Stimulated activated naive CD8-positive, alpha-beta T cell treated with anti-CD3 and anti-CD28 coated beads, Interleukin-15, Interleukin-2, amounts not matched to agents 100 ng/mL and 50 ng/mL, for 24 hours (primary cell): ENCODE data around the gene SSTR5.

Experiments
- H3K27ac Mint-ChIP-seq: one replicate; pipeline ENCODE4 v1.8.0; 2021; ENCODE audit warnings: mild to moderate bottlenecking, mixed read lengths
- H3K27me3 Mint-ChIP-seq: one replicate; pipeline ENCODE4 v1.8.0; 2021; ENCODE audit warnings: mixed read lengths
- H3K36me3 Mint-ChIP-seq: one replicate; pipeline ENCODE4 v1.8.0; 2021; ENCODE audit warnings: low read depth, mixed read lengths
- H3K4me1 Mint-ChIP-seq: one replicate; pipeline ENCODE4 v1.8.0; 2021; ENCODE audit warnings: low read depth, mixed read lengths
- H3K4me3 Mint-ChIP-seq: one replicate; pipeline ENCODE4 v1.8.0; 2021; ENCODE audit warnings: mild to moderate bottlenecking, mixed read lengths
- H3K9me3 Mint-ChIP-seq: one replicate; pipeline ENCODE4 v1.8.0; 2021; ENCODE audit warnings: mixed read lengths

SSTR5 gene

DNA sequence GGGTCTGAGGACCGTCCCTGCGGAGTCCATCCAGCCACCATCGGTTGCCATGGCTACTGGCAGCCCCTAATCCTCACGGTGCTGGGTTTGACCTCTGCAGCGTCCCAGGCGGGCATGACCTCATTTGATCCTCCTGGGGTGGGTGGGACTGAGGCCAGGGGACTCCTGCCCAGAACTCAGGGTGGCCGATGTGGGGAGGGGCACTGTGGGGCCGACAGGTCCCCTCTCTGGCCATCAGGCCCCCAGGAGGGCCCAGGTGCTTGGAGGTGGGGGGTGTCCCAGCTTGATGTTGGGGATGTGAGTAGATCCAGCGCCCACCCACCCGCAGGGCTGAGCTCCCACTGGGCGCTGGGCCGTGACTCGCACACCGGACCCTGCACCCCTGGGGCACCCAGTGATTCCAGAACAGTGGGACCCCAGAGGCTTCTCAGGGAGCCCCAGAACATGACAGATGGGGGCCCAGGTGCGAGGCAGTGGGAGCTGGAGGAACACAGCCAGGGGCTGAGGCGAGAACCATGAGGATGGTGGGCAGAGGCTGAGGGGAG is 1.6 kb upstream of the SSTR5 start:
- H3K27me3 Mint-ChIP-seq, result peaks cover 10% of the 10 kb centered on the region
- no peak overlapping the region for H3K27ac Mint-ChIP-seq
- peaks cover 5% of the 10 kb centered on the region for H3K4me1 Mint-ChIP-seq
- peaks cover 5% of the 10 kb centered on the region for H3K36me3 Mint-ChIP-seq
- H3K4me3 Mint-ChIP-seq, result no peak overlapping the region
- peaks cover 3% of the 10 kb centered on the region for H3K9me3 Mint-ChIP-seq

GRCh38 chr16:1071561-1072225 is 854 bp upstream of the SSTR5 start:
- H3K9me3 Mint-ChIP-seq, result peaks cover 3% of the 10 kb centered on the region
- H3K4me3 Mint-ChIP-seq, result no peak overlapping the region
- H3K27ac Mint-ChIP-seq, result no peak overlapping the region
- H3K27me3 Mint-ChIP-seq, result peaks cover 14% of the 10 kb centered on the region
- peaks cover 5% of the 10 kb centered on the region for H3K36me3 Mint-ChIP-seq
- peaks cover 5% of the 10 kb centered on the region for H3K4me1 Mint-ChIP-seq

DNA sequence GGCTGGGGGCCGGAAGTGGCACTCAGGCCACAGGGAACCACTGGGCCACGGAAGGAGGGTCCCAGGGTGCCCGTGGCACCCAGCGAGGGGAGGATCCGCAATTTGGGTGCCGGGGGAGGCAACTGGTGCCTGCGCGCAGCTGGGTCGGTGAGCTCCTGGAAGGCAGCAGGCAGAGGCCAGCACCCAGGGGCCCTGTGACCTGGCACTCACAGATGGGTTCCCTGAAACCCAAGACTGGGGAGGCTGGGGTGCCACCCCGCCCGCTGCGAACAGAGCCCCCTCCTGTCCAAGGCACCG is 663 bp downstream of the SSTR5 start:
- no peaks in the 10 kb centered on the region for H3K4me1 Mint-ChIP-seq
- no peaks in the 10 kb centered on the region for H3K36me3 Mint-ChIP-seq
- H3K9me3 Mint-ChIP-seq, result no peaks in the 10 kb centered on the region
- no peak overlapping the region for H3K27ac Mint-ChIP-seq
- no peak overlapping the region for H3K4me3 Mint-ChIP-seq
- H3K27me3 Mint-ChIP-seq, result peaks cover 6% of the 10 kb centered on the region

DNA sequence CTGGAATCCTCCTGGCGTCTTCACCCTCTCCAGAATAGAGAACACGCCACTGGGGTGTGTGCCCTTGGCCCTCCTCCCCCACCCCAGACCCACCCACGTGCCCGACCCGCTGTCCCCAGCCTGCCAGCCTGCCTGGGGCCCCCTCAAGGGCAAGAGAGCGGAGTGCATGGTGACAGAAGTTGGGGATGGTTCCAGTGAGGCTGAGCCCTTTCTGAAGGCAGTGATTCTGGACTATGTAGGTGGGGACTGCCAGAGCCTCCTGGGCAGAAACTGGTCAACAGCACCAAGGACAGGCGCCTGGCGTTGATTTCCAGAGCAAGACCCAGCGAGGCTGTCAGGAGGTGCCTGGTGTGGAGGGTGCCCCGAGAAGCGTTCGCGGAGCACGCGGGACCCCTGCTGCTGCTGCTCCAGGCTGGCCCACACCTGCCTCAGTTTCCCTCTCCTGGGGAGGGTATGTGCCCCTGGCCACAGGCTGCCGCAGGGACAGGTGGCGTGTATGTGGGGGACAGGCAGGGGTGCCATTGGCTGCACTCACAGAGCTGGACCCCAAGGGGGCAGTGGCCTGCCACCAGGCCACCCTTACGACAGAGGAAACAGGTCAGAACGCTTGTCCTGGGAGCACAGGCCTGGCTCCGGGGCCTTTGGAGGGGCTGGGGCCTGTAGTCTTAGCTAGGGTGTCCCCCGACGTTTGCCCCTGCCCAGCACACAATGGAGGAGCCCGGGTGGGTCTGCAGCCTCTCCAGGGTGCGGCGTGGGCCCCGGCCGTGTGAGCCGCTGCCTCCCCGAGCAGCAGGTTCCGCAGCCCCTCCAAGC is 1.2 kb downstream of the SSTR5 start:
- H3K9me3 Mint-ChIP-seq, result no peaks in the 10 kb centered on the region
- no peak overlapping the region for H3K27ac Mint-ChIP-seq
- H3K36me3 Mint-ChIP-seq, result no peaks in the 10 kb centered on the region
- no peak overlapping the region for H3K4me3 Mint-ChIP-seq
- no peaks in the 10 kb centered on the region for H3K4me1 Mint-ChIP-seq
- peaks cover 6% of the 10 kb centered on the region for H3K27me3 Mint-ChIP-seq

- Mint-ChIP-seq H3K4me1 (no peaks in the 10 kb centered on the region), H3K27ac (no peak overlapping the region), H3K27me3 (peaks cover 6% of the 10 kb centered on the region), H3K4me3 (no peak overlapping the region), H3K36me3 (no peaks in the 10 kb centered on the region), H3K9me3 (no peaks in the 10 kb centered on the region)
These were observed 1.8 kb downstream of the SSTR5 start for GRCh38 chr16:1074379-1074649.

DNA sequence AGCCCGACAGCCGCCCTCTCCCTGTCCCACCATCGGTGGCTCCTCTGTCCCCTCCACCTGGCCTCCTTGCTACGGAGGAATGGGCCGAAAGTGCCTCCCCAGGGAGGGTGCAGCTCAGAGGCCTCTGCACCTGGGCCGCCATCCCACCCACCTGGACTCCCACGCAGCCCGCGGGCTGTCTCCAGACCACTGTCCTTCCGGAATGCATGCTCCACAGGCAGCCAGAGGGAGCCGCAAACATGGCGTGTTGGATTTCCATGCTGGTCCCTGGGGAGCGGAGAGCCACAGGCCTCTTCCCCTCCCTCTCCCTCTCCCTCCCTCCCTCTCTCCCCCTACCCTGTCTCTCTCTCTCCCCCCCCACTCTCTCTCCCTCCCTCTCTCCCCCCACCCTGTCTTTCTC is 3.0 kb downstream of the SSTR5 start:
- H3K27me3 Mint-ChIP-seq, result peaks cover 6% of the 10 kb centered on the region

DNA sequence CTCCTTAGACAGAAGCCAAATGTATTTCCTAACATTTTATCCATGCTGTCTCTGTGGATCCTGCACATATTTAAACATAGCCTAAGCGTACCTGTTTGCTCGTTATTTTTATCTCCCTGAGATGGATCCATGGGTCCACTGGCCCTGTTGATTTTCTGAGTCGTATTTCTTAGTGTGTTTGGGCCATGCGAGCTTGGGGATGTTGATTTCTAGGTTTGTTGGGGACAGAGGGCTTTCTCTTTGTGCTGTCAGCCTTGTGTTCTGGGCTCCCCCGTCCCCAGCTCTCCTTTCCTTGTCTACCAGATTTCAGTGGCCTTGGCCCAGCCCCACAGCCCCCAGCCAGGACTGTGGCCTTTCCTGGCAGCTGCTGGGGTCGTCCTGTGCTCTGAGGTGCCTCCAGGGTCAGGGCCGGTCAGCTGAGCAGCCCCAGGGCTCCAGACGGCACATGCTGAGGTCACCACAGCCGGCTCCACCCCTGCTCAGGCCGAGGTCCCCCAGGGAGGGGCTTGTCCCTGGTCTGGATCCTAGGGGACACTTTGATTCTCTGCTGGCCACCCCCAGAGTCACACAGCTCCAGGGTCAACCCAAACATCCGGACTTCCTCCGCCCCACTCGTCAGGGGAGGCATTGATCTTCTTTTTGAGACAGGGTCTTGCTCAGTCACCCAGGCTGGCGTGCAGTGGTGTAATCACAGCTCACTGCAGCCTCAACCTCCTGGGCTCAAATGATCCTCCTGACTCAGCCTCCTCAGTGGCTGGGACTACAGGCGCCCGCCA is 4.4 kb downstream of the SSTR5 start:
- Mint-ChIP-seq H3K4me3 (no peak overlapping the region), H3K27ac (no peak overlapping the region), H3K9me3 (no peaks in the 10 kb centered on the region), H3K4me1 (no peaks in the 10 kb centered on the region), H3K36me3 (no peaks in the 10 kb centered on the region), H3K27me3 (peaks cover 9% of the 10 kb centered on the region)

More for the DNA sequence above, 3.0 kb downstream of the SSTR5 start:
- H3K27ac Mint-ChIP-seq, result no peak overlapping the region
- no peak overlapping the region for H3K4me3 Mint-ChIP-seq
- H3K4me1 Mint-ChIP-seq, result no peaks in the 10 kb centered on the region
- no peaks in the 10 kb centered on the region for H3K9me3 Mint-ChIP-seq
- H3K36me3 Mint-ChIP-seq, result no peaks in the 10 kb centered on the region

DNA sequence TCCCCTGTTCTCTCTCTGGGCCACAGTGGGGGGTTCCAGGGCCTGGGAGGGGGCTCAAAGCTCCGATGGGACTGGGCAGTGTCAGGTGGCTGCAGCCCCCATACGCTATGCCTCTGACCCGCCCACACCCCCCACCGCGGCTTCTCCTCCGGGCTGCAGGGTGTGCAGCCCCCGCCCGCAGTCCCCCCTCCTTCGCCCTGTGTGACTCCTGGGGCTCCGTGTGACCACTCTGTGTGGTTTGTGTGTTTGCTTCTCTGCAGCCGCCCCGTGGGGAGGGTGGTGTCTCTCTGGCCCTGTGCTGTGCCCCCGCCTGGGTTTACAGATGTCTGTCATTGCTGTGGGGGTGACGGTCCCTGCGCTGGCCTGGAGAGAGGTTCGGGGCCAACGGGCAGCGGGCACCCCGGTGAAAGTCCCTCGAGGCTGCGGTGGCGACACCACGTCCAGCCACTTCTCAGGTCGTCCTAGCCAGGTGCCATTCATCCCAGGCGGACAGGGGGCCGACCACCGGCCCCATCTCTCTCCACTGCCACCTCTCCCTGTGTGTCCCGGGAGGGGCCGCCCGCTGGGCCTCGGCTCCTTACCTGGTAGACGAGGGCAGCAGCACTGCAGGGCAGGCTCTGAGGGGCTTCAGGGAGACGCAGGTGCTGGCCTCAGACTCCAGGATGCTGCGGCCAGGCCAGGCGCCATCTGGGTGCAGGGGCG is 5.5 kb downstream of the SSTR5 start:
- Mint-ChIP-seq H3K9me3 (no peaks in the 10 kb centered on the region), H3K36me3 (no peaks in the 10 kb centered on the region), H3K4me3 (no peak overlapping the region), H3K4me1 (no peaks in the 10 kb centered on the region), H3K27me3 (peaks cover 17% of the 10 kb centered on the region), H3K27ac (no peak overlapping the region)

DNA sequence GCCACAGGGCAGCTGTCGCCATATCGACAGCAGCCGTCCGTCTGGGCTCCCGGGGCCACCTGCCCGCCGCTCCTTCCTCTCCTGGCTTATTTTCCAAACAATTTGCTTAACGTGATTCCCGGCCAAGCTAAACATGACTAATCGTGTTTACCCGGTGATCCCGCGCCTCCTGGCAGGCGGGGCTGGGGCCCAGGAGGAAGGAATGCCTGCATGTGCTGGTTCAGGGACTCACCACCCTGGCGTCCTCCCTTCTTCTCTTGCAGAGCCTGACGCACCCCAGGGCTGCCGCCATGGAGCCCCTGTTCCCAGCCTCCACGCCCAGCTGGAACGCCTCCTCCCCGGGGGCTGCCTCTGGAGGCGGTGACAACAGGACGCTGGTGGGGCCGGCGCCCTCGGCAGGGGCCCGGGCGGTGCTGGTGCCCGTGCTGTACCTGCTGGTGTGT is 6.1 kb downstream of the SSTR5 start:
- no peaks in the 10 kb centered on the region for H3K9me3 Mint-ChIP-seq
- no peaks in the 10 kb centered on the region for H3K4me1 Mint-ChIP-seq
- no peak overlapping the region for H3K4me3 Mint-ChIP-seq
- no peaks in the 10 kb centered on the region for H3K36me3 Mint-ChIP-seq
- peaks cover 17% of the 10 kb centered on the region for H3K27me3 Mint-ChIP-seq
- no peak overlapping the region for H3K27ac Mint-ChIP-seq

DNA sequence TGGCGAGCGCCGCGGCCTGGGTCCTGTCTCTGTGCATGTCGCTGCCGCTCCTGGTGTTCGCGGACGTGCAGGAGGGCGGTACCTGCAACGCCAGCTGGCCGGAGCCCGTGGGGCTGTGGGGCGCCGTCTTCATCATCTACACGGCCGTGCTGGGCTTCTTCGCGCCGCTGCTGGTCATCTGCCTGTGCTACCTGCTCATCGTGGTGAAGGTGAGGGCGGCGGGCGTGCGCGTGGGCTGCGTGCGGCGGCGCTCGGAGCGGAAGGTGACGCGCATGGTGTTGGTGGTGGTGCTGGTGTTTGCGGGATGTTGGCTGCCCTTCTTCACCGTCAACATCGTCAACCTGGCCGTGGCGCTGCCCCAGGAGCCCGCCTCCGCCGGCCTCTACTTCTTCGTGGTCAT is 6.8 kb downstream of the SSTR5 start:
- Mint-ChIP-seq H3K9me3 (no peaks in the 10 kb centered on the region), H3K36me3 (no peaks in the 10 kb centered on the region)

GRCh38 chr16:1079786-1080525 is 7.4 kb downstream of the SSTR5 start:
- Mint-ChIP-seq H3K4me1 (no peaks in the 10 kb centered on the region), H3K9me3 (peaks cover 1% of the 10 kb centered on the region), H3K36me3 (peaks cover under 1% of the 10 kb centered on the region), H3K4me3 (no peak overlapping the region), H3K27ac (no peak overlapping the region), H3K27me3 (peaks cover 17% of the 10 kb centered on the region)

More for the DNA sequence above, 6.8 kb downstream of the SSTR5 start:
- no peak overlapping the region for H3K27ac Mint-ChIP-seq
- H3K4me3 Mint-ChIP-seq, result no peak overlapping the region
- peaks cover 17% of the 10 kb centered on the region for H3K27me3 Mint-ChIP-seq
- no peaks in the 10 kb centered on the region for H3K4me1 Mint-ChIP-seq

DNA sequence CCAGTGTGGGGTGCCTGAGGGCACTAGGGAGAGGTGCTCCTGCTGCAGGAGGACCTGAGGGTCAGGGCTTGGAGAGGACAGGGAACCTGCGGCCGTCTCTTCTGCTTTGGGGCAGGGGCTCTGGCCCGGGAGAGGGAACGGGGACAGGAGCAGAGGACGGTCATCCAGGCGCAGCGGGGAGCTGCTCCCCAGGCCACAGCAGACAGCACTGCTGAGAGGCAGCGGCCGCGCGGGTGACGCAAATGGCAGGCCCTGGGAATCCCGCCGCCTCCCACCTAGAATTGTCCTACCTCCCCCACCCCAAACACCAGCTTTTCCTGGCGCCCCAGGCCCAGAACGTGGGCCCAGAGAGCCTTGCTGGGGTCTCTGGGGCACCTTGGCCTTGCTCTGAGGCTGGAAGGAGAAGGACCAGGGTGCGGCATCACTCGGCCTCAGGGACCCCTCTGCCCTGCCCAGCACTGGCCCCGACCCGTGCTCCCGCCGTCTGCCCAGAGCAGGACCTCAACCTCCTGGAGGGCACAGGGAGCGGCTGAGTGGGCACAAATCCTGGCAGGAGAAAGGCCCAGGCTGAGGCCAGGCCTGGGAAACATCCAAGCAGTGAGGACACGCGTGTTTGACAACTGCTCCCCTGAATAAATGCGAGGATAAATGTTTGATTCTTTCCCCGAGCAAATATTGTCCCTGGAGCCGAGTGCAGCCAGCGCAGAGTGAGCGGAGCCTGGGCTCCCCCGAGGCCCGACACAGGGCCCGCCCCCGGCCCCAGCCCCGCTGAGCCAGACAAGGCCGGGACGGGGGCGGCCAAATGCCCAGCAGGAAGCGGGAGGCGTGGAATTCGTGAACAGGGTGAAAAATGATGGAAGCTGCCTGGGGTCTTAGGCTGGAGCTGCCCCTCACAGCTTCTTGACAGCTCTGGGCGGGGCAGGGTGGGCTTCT is 8.5 kb downstream of the SSTR5 start:
- H3K27me3 Mint-ChIP-seq, result peaks cover 25% of the 10 kb centered on the region
- H3K27ac Mint-ChIP-seq, result no peak overlapping the region
- H3K9me3 Mint-ChIP-seq, result peaks cover 10% of the 10 kb centered on the region
- peaks cover 5% of the 10 kb centered on the region for H3K36me3 Mint-ChIP-seq
- no peak overlapping the region for H3K4me3 Mint-ChIP-seq
- no peaks in the 10 kb centered on the region for H3K4me1 Mint-ChIP-seq

GRCh38 chr16:1081734-1082265 is 9.3 kb downstream of the SSTR5 start:
- Mint-ChIP-seq H3K36me3 (peaks cover 5% of the 10 kb centered on the region), H3K27me3 (peaks cover 19% of the 10 kb centered on the region), H3K4me3 (no peak overlapping the region), H3K4me1 (no peaks in the 10 kb centered on the region), H3K27ac (no peak overlapping the region), H3K9me3 (peaks cover 10% of the 10 kb centered on the region)
